ENCODE results near the gene CEACAM8.

- no peak for TF ChIP-seq HDAC2 (IDR thresholded peaks at IDR 0.05)
- TF ChIP-seq, protein P1, sequence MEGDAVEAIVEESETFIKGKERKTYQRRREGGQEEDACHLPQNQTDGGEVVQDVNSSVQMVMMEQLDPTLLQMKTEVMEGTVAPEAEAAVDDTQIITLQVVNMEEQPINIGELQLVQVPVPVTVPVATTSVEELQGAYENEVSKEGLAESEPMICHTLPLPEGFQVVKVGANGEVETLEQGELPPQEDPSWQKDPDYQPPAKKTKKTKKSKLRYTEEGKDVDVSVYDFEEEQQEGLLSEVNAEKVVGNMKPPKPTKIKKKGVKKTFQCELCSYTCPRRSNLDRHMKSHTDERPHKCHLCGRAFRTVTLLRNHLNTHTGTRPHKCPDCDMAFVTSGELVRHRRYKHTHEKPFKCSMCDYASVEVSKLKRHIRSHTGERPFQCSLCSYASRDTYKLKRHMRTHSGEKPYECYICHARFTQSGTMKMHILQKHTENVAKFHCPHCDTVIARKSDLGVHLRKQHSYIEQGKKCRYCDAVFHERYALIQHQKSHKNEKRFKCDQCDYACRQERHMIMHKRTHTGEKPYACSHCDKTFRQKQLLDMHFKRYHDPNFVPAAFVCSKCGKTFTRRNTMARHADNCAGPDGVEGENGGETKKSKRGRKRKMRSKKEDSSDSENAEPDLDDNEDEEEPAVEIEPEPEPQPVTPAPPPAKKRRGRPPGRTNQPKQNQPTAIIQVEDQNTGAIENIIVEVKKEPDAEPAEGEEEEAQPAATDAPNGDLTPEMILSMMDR (IDR thresholded peaks at IDR 0.05) = no peak
- TF ChIP-seq POLR2AphosphoS2 (conservative IDR thresholded peaks at IDR 0.05; ENCODE audit: low read length) = no peak
- TF ChIP-seq, protein P2, sequence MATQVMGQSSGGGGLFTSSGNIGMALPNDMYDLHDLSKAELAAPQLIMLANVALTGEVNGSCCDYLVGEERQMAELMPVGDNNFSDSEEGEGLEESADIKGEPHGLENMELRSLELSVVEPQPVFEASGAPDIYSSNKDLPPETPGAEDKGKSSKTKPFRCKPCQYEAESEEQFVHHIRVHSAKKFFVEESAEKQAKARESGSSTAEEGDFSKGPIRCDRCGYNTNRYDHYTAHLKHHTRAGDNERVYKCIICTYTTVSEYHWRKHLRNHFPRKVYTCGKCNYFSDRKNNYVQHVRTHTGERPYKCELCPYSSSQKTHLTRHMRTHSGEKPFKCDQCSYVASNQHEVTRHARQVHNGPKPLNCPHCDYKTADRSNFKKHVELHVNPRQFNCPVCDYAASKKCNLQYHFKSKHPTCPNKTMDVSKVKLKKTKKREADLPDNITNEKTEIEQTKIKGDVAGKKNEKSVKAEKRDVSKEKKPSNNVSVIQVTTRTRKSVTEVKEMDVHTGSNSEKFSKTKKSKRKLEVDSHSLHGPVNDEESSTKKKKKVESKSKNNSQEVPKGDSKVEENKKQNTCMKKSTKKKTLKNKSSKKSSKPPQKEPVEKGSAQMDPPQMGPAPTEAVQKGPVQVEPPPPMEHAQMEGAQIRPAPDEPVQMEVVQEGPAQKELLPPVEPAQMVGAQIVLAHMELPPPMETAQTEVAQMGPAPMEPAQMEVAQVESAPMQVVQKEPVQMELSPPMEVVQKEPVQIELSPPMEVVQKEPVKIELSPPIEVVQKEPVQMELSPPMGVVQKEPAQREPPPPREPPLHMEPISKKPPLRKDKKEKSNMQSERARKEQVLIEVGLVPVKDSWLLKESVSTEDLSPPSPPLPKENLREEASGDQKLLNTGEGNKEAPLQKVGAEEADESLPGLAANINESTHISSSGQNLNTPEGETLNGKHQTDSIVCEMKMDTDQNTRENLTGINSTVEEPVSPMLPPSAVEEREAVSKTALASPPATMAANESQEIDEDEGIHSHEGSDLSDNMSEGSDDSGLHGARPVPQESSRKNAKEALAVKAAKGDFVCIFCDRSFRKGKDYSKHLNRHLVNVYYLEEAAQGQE (IDR thresholded peaks at IDR 0.05) = no peak
- no peak for TF ChIP-seq SMC3 (IDR thresholded peaks at IDR 0.05)
- no peak for TF ChIP-seq KDM1A (IDR thresholded peaks at IDR 0.05; ENCODE audit: low read depth)
- no peak for TF ChIP-seq GATA3 (IDR thresholded peaks at IDR 0.05; ENCODE audit: borderline replicate concordance)
- no peak for TF ChIP-seq JUN (IDR thresholded peaks at IDR 0.05)
- TF ChIP-seq POLR2A (IDR thresholded peaks at IDR 0.05; ENCODE audit: low read length) = no peak
- TF ChIP-seq RARB (CRISPR knock-in tag; IDR thresholded peaks at IDR 0.05) = no peak
- TF ChIP-seq ZFP36 (IDR thresholded peaks at IDR 0.05; ENCODE audit: borderline replicate concordance, partially characterized antibody) = no peak
- TF ChIP-seq RFX5 (IDR thresholded peaks at IDR 0.05) = no peak
- TF ChIP-seq MAX (IDR thresholded peaks at IDR 0.05) = no peak
These were observed 39.4 kb downstream of the CEACAM8 start for GRCh38 chr19:42555317-42555716.

Data from A549 (cell line).